Measurements from ENCODE around the gene AP4M1. TPM values are rescaled to one million over a fixed set of nuclear protein-coding genes. Genes with fewer than 3 reads are reported as not detected.
A peak's percentile ranks its signal among the peaks of the same experiment; 100 is the strongest.

AP4M1 gene
- total and polyA plus RNA-seq, 9 of the 15 experiments (the other 6 are each of a cell fraction or from before 2014, with no cell fraction given) = 1.3 to 30.9 (median 14.1) TPM

DNA sequence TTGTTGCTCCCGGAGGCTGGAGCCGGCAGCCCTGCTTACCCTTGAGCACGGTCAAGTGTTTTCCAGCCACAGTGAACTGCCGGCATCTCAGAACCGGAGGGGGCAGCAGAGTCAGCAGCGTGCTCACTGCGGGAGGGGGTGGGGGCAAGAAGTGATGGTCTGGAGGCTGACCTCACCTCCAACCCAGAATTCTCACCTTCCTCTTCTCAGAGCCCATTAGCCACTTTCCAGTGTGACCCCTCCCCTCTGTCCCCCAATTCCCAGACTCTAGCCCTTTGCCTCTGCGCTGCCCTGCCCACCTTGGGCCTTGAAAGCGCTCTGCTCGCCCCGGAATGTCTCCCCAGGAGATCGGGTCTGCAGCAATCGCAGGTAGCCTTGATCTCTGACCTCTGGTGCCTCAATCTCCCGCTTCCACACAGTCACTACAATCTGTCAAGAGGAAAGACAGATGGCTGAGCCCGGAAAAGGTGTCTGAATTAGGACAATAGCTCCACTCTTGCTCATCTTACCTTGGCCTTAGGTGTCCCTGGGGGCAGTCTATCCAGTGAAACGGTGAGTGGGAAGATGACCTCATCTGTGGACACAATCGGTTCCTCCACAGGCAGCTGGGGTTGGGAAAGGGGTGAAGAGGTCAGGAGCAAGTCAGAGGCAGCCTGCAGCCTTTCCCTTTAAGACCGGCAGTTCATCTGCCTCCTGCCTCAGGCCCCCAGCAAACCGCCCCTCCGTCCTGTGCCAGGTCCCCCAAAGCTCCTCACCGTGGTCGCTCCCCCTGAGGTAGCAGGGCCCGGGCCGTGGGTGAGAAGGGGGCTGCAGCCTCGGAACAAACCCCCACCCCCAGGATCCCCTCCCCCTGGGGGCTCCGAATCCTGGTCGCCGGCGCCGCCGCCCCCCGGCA lies 56.1 kb downstream of the AP4M1 start:
- FAIRE-seq = peak; percentile 73
- Histone ChIP-seq H2AFZ (ENCODE audit: low read depth, low read length) (no peak overlapping the region), H3K9me3 (replicated peaks; ENCODE audit: control insufficient read depth, insufficient read depth, low read depth, low read length) (no peaks in the 10 kb centered on the region), H3K4me2 (ENCODE audit: insufficient read depth, low read length) (peak overlapping the region; percentile 89), H3K79me2 (ENCODE audit: control insufficient read depth, insufficient read depth, low read length) (peaks cover 30% of the 10 kb centered on the region), H3K27me3 (ENCODE audit: control insufficient read depth in 2 of 2, insufficient read depth in 2 of 2, low read length in 2 of 2) (no peaks in the 10 kb centered on the region), H3K36me3 (ENCODE audit: control insufficient read depth, insufficient read depth, low read length) (peaks cover 45% of the 10 kb centered on the region), H3K9ac (ENCODE audit: insufficient read depth in 1 of 2, low read depth in 2 of 2, low read length in 2 of 2) (peak overlapping the region; percentile 90 to 98), H3K4me1 (replicated peaks in 1 of 2; ENCODE audit: control insufficient read depth in 2 of 2, insufficient read depth in 2 of 2, low read length in 2 of 2) (peaks cover 30 to 74% of the 10 kb centered on the region in 2 experiments), H4K20me1 (replicated peaks; ENCODE audit: control insufficient read depth, insufficient read depth, low read length) (peaks cover 10% of the 10 kb centered on the region), H3K27ac (ENCODE audit: extremely low read depth, low read depth, low read length) (peak overlapping the region; percentile 91), H3K9me1 (ENCODE audit: control insufficient read depth, insufficient read depth, low read length) (no peaks in the 10 kb centered on the region), H3K4me3 (peak overlapping the region; percentile 99)
- WGBS (ENCODE audit: insufficient coverage, low coverage, missing lambda C conversion rate) = 4% methylated on average over 20 of the region's 32 CpGs
- TSS peak; percentile 54 for BruUV-seq (replicated peaks)
- intact Hi-C loops (cut with micrococcal nuclease) = loop anchor here (1.0 to 5.0 kb wide), 3 partner anchors 10 to 115 kb away; no protein-coding TSS in a partner anchor
- peak; percentile 80 for ATAC-seq
- peak; percentile 62 to 88 (median 73) for DNase-seq (ENCODE audit: extremely low read depth in 1 of 4, low spot score in 3 of 4)
- in situ Hi-C loops (cut with MboI) = no loop called here
- POLR2A ChIA-PET = interaction anchor here (0.7 to 2.1 kb wide), 7 partner anchors 10 to 140 kb away, joined by 3 to 8 read pairs (median 3); no protein-coding TSS in a partner anchor
- CTCF ChIA-PET (ENCODE audit: low intra/inter-chr PET ratio) = no interaction called here
- TF ChIP-seq U2AF2 (optimal IDR thresholded peaks at IDR 0.05; ENCODE audit: low read depth, low read length) (no peak), SMARCA5 (IDR thresholded peaks at IDR 0.05) (peak; percentile 69; the same call in 1 of the 2 replicates), ATF7 (IDR thresholded peaks at IDR 0.05) (peak; percentile 96), EGR1 (conservative IDR thresholded peaks at IDR 0.05) (peak; percentile 45; the same call in 1 of the 2 replicates), HDAC1 (IDR thresholded peaks at IDR 0.05) (peak in 1 of 2 experiments; percentile 51; a peak in 1 of 4 replicates), IRF2 (CRISPR knock-in tag; IDR thresholded peaks at IDR 0.05) (no peak), CBFB (CRISPR knock-in tag; IDR thresholded peaks at IDR 0.05) (no peak), SRSF3 (IDR thresholded peaks at IDR 0.05; ENCODE audit: insufficient read depth, low read length) (no peak), SMAD4 (CRISPR knock-in tag; conservative IDR thresholded peaks at IDR 0.05) (peak; percentile 47), HDGF (IDR thresholded peaks at IDR 0.05) (peak; percentile 78; the same call in 1 of the 2 replicates), MYC (IDR thresholded peaks at IDR 0.05; ENCODE audit: low read depth, low read length) (peak; percentile 81), MYC (CRISPR knock-in tag; IDR thresholded peaks at IDR 0.05; ENCODE audit: borderline replicate concordance, low read depth) (no peak), SAFB2 (IDR thresholded peaks at IDR 0.05; ENCODE audit: borderline replicate concordance, low read depth, low read length, severe bottlenecking) (no peak), FOXK2 (conservative IDR thresholded peaks at IDR 0.05 in 1 of 2, IDR thresholded peaks at IDR 0.05 in 1 of 2; ENCODE audit: low read depth in 2 of 2) (peak; percentile 13 to 21; a peak in 2 of 4 replicates), PPARD (CRISPR knock-in tag; IDR thresholded peaks at IDR 0.05) (no peak)
- TF ChIP-seq, protein P1, sequence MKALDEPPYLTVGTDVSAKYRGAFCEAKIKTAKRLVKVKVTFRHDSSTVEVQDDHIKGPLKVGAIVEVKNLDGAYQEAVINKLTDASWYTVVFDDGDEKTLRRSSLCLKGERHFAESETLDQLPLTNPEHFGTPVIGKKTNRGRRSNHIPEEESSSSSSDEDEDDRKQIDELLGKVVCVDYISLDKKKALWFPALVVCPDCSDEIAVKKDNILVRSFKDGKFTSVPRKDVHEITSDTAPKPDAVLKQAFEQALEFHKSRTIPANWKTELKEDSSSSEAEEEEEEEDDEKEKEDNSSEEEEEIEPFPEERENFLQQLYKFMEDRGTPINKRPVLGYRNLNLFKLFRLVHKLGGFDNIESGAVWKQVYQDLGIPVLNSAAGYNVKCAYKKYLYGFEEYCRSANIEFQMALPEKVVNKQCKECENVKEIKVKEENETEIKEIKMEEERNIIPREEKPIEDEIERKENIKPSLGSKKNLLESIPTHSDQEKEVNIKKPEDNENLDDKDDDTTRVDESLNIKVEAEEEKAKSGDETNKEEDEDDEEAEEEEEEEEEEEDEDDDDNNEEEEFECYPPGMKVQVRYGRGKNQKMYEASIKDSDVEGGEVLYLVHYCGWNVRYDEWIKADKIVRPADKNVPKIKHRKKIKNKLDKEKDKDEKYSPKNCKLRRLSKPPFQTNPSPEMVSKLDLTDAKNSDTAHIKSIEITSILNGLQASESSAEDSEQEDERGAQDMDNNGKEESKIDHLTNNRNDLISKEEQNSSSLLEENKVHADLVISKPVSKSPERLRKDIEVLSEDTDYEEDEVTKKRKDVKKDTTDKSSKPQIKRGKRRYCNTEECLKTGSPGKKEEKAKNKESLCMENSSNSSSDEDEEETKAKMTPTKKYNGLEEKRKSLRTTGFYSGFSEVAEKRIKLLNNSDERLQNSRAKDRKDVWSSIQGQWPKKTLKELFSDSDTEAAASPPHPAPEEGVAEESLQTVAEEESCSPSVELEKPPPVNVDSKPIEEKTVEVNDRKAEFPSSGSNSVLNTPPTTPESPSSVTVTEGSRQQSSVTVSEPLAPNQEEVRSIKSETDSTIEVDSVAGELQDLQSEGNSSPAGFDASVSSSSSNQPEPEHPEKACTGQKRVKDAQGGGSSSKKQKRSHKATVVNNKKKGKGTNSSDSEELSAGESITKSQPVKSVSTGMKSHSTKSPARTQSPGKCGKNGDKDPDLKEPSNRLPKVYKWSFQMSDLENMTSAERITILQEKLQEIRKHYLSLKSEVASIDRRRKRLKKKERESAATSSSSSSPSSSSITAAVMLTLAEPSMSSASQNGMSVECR (CRISPR knock-in tag; IDR thresholded peaks at IDR 0.05) = peak; percentile 66; the same call in 1 of the 2 replicates
- TF ChIP-seq, protein P2, sequence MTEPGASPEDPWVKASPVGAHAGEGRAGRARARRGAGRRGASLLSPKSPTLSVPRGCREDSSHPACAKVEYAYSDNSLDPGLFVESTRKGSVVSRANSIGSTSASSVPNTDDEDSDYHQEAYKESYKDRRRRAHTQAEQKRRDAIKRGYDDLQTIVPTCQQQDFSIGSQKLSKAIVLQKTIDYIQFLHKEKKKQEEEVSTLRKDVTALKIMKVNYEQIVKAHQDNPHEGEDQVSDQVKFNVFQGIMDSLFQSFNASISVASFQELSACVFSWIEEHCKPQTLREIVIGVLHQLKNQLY (CRISPR knock-in tag; conservative IDR thresholded peaks at IDR 0.05) = no peak

All from K562 (cell line).